HG02642 (cell line): Measurements from ENCODE around the gene CAMK2D.

Source experiments
- ATAC-seq: cut with Tn5 transposase; IDR thresholded peaks from one replicate; pipeline ENCODE4 v1.9.1; 2021; ENCODE audit warnings: mild to moderate bottlenecking; ENCODE audit not compliant: unreplicated experiment, poor library complexity

Gene CAMK2D

DNA sequence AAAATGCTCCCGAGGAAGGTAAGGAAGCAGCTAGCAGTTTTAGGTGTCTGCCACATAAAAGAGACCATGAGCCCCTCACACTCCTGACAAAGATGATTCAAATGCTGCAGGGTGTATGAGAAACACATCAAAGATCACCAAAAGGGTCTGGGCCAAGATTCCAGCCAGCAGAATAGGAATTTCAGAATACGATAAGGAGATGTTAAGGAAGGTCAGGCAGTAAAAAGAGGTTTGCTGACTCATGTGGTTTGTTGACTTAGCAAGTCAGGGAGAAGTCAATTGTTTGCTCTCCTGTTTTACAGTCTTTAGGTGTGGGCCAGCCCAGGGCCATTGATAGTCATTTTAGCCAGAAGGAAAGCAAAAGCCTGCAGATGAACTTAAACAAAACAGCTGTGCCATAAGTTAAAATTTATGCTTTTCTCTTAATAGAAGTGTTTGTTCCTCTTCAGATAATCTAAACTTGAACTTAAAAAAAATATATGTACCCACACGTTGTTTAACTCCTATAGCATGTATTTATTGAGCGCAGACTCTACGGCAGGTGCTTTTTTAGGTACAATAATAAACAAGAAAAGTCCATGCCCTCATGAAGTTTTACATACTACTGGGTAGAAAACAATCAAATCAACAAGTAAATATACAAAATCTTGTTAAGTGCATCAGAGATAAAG is 115.6 kb downstream of the CAMK2D start:
- no peak for ATAC-seq

DNA sequence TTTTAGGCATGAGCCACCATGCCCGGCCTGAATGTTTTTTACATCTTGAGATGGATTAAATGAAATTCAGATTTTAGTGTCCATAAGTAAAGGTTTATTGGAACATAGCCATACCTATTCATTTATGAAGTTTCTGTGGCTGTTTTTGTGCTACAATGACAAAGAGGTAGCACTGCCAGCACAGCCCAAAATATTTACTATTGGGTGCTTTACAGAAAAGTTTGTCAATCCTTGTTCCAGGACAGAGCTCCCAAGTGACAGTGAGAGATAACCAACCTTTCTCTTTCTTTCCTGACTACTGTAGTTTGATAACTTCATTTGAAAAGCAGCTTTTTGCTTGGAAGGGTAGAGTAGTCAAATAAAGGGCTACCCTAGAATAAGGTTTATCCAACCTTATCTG is 116.2 kb downstream of the CAMK2D start:
- no peak for ATAC-seq

DNA sequence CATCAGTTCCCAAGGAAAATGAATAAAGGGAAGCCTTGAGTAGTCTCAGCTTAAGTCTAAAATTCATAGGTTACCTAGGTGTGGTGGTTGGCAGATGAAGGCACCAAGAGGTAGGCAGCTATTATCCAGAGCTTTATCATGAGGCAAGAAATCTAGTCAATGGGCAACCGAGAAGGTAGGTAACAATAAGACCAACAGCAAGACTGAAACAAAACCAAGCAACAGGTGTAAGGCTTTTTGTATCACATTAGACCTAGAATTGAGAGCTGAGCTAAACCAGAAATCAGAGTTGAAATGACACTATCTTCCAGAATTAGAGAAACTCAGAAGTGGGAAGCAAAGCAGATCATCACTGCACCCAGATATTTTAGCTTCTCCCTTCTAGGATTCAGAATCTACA is 117.1 kb downstream of the CAMK2D start:
- no peak for ATAC-seq

DNA sequence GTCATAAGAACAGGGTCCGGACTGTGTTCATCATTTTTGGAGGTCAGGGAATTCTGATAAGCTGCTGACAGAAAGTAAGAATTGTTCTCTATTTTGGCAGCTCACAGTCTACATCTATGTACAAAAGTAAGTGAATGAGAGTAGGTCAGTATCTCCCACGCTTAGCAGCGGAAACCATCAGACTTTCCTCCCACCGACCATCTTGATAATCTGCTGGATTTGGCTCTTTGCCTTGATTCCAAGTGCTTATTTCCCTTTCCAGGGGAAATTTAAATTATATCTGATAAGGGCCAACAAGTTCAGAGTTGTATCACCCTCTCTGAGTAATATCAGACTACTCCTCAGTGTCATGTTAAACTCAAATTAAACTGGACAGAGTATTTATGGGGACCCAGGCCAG is 118.0 kb downstream of the CAMK2D start:
- ATAC-seq = no peak

DNA sequence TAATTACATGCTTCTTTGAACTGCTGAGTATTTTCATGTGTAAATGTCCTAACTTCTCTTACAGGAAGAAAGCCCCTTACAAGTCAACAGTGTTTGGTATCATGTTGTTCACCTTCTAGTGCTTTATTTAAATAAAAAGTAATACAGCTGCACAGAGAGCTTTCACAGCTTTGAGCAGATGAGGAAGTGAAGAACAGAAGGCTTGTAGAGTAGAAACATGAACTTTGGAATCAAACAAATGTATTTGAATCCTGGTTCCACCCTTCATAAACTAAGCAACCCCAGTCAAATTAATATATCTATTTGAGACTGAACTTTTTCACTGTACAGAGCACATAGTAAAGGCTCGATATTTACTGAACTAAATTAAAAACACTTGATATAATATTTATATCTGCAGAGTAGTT is 120.5 kb downstream of the CAMK2D start:
- peak; percentile 59 for ATAC-seq

DNA sequence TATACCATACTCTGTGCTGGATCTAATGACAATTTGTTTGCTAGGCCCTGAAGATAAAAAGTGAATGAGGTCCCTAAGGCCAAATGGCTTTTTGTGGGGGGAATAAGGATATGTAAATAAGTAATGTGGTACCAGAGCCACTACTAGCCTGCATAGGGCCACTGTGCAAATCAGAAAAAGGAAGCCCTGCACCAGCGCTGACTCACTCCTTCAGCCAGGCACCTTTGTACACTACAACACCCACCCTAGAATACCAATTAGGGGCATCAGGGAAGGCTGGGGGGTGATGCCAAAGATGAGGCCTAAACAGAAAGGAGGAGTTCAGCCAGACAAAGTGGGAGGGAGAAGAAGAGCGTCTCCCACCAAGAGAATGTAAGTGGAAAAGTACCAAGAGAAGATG is 122.2 kb downstream of the CAMK2D start:
- ATAC-seq = no peak

DNA sequence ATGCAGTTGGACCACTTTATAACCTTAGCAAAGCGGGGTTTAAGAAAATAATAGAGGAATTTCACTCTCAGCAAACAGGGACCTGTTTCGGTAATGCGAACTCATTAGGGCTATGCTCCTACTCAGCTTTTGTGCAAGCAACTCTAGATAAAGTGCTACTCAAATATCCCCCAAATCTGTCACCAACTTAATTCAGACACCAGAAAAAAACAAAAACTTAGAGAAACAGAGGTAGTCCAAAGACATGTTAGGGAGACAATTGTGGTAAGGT is 123.0 kb downstream of the CAMK2D start:
- no peak for ATAC-seq

DNA sequence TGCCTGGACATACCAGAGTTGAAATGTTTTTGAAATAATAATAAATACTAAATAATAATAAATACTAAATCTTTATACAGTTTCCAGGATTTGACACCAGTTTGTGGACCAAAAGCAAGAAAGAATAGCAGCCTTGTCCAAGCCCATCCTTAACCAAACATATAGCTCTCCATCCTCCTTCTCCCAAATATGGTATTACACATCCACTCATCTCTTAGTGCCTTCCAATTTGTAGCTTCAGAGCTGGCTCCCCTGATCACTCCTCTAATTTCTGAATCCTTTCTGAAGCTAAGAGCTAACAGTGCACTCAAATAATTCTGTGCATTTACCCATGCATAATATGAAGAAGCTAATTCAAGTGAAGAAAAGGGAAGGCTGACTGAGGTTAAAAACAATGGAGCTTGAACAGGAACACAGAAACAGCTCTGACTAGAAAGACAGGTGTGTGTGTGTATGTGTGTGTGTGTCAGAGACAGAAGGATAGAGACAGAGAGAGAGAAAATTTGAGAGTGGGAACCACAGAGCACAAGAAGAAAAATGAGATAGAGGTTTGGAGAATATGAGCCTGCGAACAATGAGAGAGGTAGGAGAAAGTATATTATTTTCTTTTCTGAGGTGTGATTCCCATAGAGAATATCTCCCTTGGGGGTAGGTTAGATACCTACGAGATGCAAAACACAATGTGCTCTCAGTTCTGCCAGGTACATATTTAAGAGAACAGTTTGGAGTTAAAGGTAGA is 123.5 kb downstream of the CAMK2D start:
- no peak for ATAC-seq

DNA sequence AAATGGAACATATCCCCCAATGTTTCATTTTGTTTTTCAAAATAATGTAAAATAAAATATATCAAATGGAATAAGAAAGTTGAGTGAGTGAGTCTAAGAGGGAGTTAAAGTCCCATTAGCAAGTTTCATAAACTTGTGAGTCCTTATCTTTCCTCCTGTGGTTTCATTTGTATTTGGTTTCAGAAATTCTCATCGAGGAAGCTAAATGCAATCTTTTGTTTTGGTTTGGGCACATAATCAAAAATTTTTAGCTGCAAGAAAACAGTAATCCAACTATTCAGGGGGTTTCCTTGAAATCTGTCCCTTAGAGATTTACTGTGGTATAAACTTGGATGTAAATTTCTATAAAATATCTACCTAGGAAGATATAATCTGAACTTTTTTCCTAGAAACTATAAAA is 124.2 kb downstream of the CAMK2D start:
- no peak for ATAC-seq

DNA sequence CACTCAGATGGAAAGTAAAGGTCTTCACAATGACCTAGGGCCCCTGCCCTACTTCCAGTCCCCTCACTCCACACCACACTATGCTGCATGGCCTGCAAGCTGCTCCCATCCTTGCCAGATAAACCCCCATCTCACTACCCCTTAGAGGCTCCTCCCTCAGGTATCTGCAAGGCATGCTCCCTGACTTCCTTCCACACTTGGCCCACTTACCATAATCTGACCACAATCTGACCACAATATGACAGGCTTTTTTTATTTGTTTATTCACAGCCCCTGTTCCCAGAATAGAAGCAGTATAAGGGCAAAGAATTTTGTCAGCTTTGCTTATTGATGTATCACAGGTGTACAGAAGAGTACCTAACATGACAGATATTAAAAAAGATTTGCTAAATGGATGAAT is 124.7 kb downstream of the CAMK2D start:
- ATAC-seq = peak; percentile 19

DNA sequence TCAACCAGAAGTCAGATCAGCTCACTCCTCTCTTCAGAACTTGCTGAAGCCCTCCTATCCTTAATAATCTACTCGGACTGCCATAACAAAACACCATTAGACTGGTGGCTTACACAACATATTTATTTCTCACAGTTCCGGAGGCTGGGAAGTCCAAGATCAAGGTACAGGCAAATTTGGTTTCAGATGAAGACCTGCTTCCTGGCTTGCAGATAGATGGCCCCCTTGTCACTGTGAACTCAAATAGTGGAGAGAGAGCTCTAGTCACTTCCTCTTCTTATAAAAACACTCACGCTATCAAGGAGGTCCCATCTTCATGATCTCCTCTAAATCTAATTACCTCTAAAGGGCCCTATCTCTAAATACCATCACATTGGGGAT is 125.1 kb downstream of the CAMK2D start:
- peak; percentile 58 for ATAC-seq

DNA sequence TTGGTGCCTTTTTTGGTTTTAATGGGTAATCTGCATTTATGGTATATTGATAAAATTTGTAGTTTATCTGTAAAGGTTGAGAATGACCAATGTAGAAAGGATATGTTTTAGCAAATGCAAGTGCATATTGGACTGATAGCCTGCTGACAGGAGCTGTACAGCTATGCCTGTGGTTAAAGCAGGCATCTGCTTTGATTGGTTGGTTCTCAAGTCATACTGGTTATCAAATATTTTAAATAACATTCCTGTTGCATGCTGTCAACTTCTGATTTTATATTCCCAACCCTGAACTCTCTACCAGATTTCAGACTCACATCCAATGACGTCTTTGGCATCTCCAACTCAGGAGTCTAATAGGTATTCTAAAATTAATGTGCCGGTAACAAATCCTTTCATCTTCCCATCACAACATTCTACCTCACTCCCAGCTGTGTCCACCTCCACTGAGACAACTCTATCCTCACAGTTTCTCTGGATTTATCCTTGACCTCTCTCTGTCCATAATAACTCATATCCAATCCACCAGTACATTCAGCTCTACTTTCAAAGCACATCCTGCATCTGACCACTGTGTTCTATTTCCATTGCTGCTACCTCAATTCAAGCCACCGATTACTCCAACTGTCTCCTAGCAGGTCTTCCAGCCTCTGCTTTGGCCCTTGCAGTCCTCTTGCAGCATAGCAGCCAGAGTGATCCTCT is 125.7 kb downstream of the CAMK2D start:
- ATAC-seq = peak; percentile 20

DNA sequence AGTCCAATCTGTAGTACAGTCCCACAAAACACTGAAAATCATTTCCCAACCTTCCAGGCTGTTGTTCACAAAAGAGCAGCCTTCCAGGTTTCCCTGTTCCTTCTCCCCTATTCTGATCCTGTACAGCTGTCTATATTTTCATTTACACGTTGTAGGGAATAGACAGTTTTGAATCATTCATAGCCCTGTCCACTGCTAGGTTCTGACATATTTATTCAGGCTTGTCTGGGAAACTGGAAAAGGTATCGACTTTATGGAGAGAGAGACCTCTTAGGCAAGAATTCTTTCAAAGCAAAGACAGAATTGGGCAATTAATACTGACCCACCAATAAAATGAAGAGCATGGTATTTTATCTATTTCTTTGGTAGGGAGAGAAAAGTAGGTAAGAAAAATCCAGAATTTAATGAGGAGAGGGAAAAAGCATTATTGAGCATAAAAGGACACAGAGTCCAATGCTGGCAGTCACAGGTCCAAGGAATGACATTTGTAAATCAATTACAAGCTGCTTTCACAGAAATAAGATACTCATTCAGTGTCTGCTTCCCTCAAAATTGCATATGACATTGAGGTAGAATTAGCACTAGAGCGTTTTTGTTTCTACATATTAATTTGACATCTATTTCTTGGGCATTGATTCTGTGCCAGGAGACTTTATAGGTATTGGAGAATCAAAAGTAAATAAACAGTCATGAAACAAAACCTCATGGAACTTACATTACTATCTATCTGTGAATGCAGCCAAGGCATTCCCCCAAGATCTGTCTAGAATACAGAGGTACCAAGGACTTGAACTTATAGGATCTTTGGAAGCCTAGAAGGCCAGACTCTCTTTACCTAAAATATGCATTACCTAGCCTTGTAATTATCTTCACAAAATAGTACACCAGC is 127.2 kb downstream of the CAMK2D start:
- ATAC-seq = no peak

DNA sequence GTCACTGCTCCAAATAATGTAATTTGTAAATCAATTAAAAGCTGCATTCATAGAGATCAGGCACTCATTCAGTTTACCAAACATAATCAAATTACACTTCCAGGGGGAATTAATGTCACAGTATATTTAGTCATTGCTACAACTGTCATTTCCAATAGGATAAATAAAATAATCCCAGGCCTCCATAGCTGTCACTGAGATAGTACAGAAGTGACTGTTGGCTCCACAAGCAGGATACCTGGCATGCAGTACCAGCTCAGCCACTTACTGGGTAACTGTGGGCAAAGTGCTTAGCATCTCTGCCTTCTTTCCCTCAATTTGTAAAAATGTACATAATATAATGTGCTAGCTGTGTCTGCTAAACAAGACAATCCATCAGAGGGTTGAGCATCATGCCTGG is 128.1 kb downstream of the CAMK2D start:
- ATAC-seq = no peak

DNA sequence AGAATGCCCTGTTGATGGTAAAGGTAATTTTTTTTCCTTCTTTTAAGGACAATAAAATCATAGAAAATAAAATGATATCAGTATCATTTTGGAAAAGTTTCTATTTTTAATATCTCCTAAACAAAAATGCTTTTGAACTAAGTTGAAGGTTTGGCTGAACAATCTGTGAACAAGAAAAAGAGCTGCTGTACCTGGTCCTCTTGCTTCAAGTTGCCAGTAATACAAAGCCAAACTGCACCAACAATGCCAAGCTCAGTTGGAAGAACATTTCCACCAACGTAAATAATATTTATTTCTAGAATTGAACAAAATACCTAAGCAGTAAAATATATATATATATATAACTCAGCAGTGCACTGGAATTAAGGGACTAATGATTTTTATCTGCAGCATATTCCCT is 132.8 kb downstream of the CAMK2D start:
- no peak for ATAC-seq

DNA sequence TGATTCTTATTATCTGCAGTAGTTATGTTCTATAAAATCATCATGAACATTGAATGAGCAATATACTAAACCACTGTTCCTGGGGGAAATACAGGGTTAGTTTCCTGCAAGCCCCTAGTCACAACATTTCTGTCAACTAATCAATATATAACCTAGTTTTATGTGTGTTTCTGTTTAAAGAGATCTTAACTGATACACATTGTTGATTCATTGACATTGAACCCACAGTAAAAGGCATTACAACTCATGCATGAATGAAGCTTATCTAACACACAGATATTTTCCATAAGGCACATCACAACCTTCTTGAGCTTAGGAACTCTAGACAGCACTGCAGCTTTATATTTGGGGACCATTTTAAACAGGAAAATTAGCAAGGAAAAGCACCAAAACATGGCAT is 134.2 kb downstream of the CAMK2D start:
- no peak for ATAC-seq

DNA sequence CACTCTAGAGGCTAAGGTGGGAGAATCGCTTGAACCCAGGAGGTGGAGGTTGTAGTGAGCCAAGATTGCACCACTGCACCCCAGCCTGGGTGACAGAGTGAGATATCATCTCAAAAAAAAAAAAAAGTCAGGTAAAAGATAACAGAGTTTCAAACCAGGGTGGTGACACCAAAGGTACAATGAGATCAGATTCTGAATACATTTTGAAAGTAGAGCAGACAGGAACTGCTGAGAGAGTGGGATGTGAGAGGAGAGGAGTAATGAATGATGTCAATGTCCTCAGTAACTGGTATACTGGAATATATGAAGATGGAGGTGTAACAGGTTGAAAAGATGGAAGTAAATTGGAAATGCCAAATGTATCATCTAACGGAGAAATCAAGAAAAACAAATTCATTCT is 135.6 kb downstream of the CAMK2D start:
- ATAC-seq = no peak

DNA sequence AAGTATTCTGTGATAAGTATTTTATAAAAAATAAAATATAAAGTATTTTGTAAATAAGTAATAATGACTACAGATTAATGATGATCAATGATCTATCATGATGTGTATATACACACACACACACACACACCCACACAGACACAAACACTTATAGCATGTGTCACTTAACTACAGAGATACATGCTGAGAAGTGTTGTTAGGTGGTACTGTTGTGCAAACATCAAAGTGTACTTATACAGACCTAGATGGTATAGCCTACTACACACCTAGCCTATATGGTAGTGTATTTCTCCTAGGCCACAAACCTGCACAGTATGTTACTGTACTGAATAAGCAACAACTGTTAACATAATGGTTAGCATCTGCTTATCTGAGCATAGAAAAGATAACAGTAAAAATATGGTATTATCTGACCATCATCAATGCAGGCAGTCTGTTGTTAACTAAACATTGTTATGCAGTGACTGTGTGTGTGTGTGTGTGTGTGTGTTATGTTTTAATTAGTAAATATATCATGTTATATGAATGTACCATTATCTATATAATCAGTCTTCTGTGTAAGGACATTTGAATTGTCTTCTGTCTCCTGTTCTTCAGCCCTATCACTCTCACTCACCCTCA is 138.2 kb downstream of the CAMK2D start:
- ATAC-seq = no peak

DNA sequence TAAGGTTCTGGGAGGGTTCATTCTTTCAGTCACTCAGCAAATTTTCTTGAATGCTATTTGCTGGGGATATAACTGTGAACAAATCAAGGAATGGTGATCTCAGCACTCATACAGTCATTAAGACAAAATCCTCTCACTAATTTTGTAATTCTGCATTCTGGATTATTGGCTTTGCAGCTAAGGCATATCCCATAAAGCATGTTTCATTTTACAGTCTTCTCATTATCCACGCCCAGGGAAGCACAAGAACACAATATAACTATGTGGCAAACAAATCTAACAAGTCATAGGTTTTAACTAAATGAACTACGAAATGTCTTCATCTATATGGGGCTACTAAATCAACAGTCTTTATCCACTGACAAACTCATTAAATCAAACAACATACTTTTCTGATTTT is 139.9 kb downstream of the CAMK2D start:
- no peak for ATAC-seq

DNA sequence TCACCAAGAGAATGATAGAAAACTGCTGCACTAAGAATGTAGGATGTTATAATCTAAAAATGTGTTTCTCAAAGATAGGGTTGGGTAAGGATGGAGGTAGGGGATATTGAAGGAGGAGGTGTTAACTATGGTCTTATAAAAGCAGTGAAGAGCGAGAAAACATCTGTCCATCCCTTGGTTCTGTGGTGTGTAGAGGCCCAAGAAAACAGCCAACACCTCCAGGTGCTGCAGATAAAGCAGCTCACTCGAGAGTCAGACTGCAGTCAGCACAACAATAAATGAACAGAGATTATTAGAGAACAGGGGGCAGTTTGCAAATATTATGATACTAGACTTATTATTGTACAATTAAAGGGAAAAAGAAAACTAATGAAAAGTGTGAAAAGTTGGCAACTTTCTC is 141.5 kb downstream of the CAMK2D start:
- ATAC-seq = no peak
